Thyroid gland (tissue), 4 donors: ENCODE data around the gene KAZN.

Experiments used
- POLR2A ChIP-seq, 2 donors: fragments of 450-650 bp; IDR thresholded peaks; one replicate each; pipeline ENCODE4 v1.6.1; 2017; ENCODE audit warnings: antibody characterized with exemption in 2 of 2, mild to moderate bottlenecking in 2 of 2, moderate library complexity in 1 of 2
- TF ChIP-seq, protein P1 (sequence below), 6 experiments: fragments of 200-600 bp in 3 of 6; fragments of 450-650 bp in 3 of 6; sonication (generic) in 3 of 6; IDR thresholded peaks; one replicate each; pipeline ENCODE4 v1.5.1; 2016 to 2019; ENCODE audit warnings: antibody characterized with exemption in 6 of 6, mild to moderate bottlenecking in 2 of 6, inconsistent platforms in 1 of 6, moderate library complexity in 1 of 6

DNA sequence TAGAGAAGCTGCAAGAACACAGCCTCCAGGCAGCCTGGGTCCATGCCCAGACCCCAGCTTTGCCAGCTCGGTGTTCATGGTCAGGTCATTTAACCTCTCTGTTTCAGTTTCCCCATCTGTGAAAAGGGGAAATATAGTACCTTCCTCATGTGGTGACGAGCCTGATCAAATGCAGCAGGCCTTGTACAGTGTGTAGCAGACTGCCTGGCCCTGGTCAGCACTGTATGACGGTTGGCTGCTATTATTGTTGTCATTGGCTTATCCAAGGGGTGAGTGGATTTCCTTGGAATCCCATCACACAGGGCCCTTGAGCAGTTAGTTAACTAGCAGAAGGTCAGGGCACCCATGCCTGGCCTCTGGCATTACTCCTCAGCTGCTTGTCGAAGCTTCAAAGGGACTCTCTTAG lies 548.5 kb downstream of the KAZN start:
- TF ChIP-seq, protein P1, sequence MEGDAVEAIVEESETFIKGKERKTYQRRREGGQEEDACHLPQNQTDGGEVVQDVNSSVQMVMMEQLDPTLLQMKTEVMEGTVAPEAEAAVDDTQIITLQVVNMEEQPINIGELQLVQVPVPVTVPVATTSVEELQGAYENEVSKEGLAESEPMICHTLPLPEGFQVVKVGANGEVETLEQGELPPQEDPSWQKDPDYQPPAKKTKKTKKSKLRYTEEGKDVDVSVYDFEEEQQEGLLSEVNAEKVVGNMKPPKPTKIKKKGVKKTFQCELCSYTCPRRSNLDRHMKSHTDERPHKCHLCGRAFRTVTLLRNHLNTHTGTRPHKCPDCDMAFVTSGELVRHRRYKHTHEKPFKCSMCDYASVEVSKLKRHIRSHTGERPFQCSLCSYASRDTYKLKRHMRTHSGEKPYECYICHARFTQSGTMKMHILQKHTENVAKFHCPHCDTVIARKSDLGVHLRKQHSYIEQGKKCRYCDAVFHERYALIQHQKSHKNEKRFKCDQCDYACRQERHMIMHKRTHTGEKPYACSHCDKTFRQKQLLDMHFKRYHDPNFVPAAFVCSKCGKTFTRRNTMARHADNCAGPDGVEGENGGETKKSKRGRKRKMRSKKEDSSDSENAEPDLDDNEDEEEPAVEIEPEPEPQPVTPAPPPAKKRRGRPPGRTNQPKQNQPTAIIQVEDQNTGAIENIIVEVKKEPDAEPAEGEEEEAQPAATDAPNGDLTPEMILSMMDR (IDR thresholded peaks at IDR 0.05), result no peak
- no peak for TF ChIP-seq POLR2A (IDR thresholded peaks at IDR 0.05)
